HG02973 (cell line): ENCODE results near the gene DNAI1.
"Not testable (repeated sequence)": the region's sequence is repeated elsewhere in the genome, so short reads cannot be mapped to it uniquely, and the experiment has no call there.

Experiments
- ATAC-seq: cut with Tn5 transposase; IDR thresholded peaks from one replicate; pipeline ENCODE4 v1.9.1; 2021; ENCODE audit warnings: moderate library complexity; ENCODE audit not compliant: unreplicated experiment

Gene DNAI1

DNA sequence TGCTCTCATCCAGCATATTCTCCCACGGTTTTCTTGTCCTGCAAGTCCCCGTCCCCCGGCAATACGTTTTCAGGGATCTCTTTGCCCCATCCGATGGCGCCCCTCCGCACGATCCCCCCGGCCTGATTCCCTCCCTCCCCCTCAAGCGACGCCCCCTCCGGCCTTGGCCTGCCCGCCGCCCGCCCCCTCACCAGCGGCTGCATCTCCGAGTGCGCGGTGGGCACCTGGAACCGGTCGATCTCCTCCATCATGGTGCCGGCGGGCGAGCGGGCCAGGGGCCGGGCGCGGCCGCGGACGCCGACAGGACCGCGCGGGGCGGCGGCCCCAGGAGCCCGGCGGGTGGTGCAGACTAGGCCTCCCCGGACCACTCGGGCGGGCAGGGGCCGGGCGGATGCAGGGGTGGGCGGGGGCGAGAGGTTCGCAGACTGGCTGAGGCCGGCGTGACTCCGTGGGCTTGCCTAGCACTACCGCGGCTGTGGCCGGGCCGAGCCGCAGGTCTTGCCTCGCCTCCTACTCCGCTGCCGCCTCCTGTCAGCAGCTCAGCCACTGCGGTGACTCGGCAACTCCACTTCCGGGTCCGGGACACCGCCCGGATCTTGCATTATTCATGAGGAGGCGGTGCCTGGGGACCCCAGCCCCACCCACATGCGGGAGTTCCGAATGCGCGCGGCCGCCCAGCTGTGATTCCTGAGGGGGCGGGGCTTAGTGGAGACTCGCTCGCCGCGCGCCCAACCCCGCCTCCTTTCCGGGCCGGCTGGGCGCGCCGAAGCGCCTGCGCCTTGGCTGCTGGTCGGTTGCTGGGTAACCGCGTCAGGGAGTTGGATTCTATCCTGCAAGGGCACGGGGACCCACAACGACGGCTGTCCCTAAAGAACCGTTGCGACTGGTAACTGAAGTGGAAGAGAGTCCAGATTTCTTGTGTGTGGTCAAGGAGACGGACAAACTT, at the start of gene DNAI1, which contains the start of gene FAM219A:
Gene DNAI1, plus strand, starts transcription at position 793 of the 946 bp plus-strand sequence. CDS start 201 bp downstream, outside the sequence.
Gene FAM219A, minus strand, starts transcription at position 558 of the 946 bp plus-strand sequence. Its CDS starts 307 bp downstream, at position 251.
- ATAC-seq, result peak; percentile 95

GRCh38 chr9:34409154-34409553, 49.5 kb upstream of the DNAI1 start:
- ATAC-seq, result no peak

DNA sequence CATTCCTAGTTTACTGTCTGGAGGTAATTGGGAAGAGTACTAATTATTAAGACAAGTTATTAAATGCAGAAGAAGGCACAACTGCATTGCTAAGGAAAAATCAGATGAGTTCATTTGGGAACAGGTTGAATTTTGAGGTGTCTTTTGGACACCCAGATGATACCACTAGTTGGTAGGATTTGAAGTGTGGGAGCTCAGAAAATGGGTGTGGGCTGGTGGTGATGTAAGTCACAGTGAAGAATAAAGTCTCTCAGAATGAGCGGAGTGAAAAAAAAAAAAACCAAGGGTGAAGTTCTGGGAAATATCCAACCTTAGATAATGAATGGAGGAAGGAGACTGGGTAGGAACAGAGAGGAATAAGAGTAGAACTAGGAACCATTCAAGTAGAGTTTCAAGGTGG, 46.3 kb upstream of the DNAI1 start:
- ATAC-seq, result no peak

DNA sequence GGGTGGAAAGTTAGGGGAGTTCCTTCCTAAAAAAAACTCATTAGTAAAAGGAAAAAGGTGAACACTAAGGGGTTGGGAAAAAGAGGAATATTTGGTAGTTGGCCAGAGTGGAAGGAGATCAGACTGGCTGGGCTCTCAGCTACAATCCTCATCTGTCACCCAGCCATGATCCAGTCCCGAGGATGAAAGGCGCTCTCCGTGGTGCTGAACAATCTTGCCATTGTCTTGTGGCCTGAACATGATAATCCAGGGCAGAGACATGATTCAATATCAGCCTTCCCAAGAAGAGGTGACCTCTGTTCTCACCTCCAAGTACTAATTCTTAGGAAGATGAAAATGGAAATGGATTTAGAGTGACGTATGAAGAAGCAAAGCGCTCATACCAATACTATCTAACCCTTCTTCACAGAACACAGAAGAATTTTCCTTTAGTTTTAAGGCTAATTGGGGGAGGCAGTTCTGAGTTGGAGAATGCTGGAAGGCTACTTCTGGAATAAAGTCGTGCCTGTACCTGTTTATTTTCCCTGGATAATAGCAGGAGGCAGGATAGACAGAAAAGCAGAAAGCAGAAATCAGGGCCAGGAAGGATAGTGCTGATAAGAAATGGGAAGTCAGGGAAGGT, 45.3 kb upstream of the DNAI1 start:
- ATAC-seq, result no peak

GRCh38 chr9:34417734-34418133, 40.9 kb upstream of the DNAI1 start:
- no peak for ATAC-seq

DNA sequence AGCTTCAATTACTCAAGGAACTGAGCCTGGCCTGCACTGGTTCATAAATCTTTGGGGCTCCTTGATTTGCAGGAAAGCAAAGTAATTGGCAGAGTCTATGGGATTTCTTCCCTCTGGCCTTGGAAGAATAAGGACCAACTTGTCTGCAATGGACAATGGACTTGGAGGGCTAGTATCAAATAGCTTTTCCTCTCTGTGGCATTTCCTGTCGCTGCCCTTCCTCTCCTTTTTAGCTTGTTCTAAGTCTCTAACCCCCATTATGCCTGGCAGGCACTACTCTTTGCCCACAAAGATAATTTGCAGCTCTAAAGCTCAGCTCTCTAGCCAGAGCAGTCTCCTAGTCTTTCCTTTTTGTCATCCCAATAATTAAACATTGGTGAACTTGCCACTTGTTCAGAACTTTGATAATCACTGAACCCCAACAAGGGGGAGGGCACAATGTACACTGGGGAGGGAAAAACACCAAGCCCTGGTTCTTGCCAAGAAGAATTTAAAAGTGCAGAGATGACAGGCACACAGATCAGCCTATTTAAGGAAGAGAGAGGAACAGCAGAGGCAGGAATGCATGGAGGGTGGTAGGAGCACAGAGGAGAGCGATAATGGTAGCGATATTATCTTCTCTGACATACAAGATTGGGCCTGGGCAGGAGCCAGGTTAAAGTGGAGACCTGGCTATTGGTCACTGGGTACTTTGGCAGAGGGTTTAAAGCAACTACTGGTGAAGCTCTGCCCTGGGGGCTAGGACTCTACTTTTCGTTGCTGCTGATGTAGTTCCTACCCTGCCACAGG, 38.7 kb upstream of the DNAI1 start:
- no peak for ATAC-seq

DNA sequence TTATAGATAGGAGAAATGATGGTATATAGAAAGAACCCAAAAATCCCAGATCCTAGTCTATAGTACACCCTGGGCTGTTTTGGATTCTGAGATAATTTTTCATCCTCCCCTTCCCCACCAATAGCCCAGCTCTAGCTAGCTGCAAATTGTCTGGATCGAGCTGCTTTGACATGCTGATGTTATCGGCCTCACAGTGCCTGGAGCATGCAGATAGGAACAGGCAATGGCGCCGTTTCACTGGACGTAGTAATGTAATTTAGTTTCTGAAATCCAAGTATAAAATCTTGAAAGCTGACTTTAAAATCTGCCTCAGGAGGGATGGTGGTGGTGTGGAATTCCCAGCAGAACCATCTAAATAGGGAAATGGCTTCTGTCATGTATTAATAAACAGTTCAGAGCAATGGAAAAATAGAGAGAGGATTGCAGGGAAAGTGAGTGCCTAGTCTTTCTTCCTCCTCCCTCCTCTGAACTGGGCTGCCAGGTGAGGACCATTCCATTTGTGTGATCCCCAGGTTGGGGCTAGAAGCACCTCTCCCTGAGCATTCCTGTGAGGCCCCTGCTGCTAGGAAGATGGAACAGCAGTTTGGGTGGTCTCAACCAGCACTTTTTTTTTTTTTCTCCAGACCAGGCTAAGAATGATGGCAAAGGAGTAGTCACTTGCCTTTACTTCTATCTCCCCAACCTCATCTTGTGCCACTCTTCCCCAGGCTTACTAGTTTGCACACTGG, 32.1 kb upstream of the DNAI1 start:
- ATAC-seq, result no peak

- ATAC-seq, result no peak
Measured at GRCh38 chr9:34428325-34428958, 30.2 kb upstream of the DNAI1 start.

- ATAC-seq, result no peak
Measured at GRCh38 chr9:34430843-34431437, 27.7 kb upstream of the DNAI1 start.

- no peak for ATAC-seq
Measured at GRCh38 chr9:34431667-34432066, 26.9 kb upstream of the DNAI1 start.

- ATAC-seq, result no peak
Measured at GRCh38 chr9:34437006-34437925, 21.3 kb upstream of the DNAI1 start.

- not testable (repeated sequence) for ATAC-seq
Measured at GRCh38 chr9:34437926-34438307, 20.7 kb upstream of the DNAI1 start.

- not testable (repeated sequence) for ATAC-seq
Measured at GRCh38 chr9:34438465-34438864, 20.1 kb upstream of the DNAI1 start.

DNA sequence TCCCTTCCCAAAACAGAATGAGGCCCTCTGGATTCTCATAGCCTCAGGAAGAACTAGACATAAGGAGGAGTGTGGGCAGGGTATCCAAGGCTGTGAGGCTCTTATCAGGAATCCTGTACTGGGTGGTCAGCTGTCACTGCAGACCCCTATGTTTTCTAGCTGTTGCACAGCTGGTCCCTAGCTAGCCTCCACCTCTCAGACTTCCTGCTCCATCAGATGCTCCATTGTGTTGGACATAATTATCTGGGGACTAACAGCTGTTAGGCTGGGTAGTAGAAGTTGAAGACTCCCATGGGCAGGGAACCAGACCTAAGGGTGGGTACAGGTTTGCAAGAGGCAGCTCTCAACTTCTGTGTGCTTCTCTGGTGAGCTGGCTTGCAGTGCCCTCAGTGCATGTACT, 18.6 kb upstream of the DNAI1 start:
- no peak for ATAC-seq

GRCh38 chr9:34442770-34443169, 15.8 kb upstream of the DNAI1 start:
- ATAC-seq, result no peak

GRCh38 chr9:34443533-34443932, 15.1 kb upstream of the DNAI1 start:
- ATAC-seq, result no peak

- ATAC-seq, result no peak
Measured at GRCh38 chr9:34443976-34444375, 14.6 kb upstream of the DNAI1 start.

- no peak for ATAC-seq
Measured at GRCh38 chr9:34446468-34446891, 12.1 kb upstream of the DNAI1 start.

DNA sequence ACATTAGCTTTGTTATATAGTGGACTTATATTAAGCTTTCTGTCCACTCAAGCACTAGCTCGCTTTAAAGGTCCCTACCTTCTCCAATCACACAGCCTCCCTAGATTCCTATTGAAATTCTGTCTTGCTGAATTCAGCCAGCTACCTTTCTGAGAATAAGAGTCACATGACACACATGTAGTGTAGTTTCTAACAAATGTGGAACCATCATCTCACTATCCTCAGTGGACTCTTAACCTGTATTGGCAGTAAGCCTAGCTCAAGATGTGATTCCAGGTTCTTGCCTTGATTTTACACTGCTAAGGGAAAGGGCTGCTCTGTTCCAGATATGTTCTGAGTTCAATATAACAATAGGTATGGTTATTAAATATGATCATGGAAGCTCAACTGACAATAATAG, 11.7 kb upstream of the DNAI1 start:
- ATAC-seq, result no peak
